Kasumi-1 (cell line): ENCODE results near the gene GALNT2.

Experiments used
- DNase-seq, 2 experiments: peaks; one replicate each; lab custom pipeline; 2025; lab: John Stamatoyannopoulos, UW

GALNT2 gene

DNA sequence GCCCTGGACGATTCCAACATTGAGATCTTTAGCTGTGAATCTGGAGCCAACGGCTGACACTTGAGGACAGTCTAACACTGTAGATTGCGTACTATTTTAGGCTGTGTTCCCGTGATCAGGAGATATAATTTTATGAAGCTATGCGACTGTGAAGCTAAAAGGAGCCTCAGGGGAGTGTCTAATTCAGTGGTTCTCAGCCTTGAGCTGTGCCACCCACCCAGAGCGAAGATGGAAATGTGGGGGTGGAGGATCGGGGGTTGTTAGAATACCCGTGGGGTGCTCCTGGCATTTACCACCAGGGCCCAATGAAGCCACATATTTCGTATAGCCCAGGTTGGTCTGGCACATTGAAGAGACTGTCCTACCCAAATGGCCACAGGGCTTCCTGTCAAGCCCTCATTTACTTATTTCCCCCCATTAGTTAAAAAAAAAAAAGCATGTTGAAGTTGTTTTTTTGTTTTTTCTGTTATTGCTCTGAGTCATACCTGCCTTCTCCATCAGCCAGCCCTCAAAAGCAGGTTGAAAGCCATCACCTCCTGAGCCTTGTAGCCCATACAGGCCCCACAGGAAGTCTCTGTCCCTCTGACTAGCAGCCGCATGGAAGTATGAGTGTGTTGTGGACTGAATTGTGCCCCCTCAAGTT lies 141.7 kb downstream of the GALNT2 start:
- no peak for DNase-seq

DNA sequence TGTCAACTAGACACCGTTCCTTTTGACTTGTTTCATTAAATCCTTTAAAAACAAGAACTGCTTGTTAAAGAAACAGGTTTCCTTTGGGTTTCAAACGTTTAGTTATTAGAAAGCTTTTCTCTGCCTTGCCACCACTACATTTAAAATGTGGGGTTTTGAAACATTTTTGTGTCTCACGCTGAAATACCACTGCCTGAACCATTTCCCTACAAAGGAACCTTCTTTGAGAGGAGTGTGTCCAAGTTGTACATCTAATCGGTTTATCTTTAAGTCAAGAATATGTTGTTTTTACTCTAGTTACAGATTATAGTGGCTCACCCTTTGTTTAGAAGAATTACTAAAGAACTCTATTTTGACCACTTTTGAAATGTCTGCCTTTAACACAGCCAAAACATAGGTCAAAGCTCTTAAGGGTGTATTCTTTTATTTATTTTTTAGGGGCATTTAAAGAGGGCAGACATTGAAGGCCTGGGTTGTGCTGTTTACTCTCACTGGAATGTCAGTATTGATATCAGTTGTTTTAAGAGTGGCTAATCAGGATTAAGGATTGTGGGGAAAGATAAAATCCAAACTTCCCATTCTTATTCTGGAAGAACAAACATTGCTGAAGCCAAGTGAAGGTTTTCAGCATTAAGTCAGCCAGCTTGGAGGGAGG lies 143.4 kb downstream of the GALNT2 start:
- no peak for DNase-seq

- DNase-seq: no peak
These were observed 143.9 kb downstream of the GALNT2 start for GRCh38 chr1:230210981-230211336.

- no peak for DNase-seq
These were observed 144.6 kb downstream of the GALNT2 start for GRCh38 chr1:230211436-230212145.

GRCh38 chr1:230212405-230212936 lies 145.4 kb downstream of the GALNT2 start:
- peak; percentile 42 to 55 for DNase-seq

- no peak for DNase-seq
These were observed 148.0 kb downstream of the GALNT2 start for GRCh38 chr1:230215031-230215430.

GRCh38 chr1:230215529-230215928 lies 148.5 kb downstream of the GALNT2 start:
- no peak for DNase-seq

DNA sequence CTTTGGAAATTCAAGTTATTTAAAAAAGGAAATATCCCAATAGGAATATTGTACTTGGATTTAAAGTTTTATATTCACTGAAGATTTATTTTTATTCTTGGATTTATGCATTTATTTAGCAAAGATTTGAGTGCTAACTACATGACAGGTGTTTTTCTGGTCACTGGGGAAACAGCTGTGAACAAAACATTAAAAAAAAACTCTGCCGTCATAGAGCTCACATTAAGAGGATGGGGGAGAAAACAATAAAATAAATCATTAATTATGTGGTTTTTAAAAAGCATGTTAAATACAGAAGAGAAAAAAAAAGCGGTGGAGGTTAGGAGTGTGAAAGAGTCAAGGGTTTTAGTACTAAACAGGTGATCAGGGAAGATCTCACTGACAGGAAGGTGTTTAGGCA lies 149.9 kb downstream of the GALNT2 start:
- no peak for DNase-seq

GRCh38 chr1:230218667-230219066 lies 151.6 kb downstream of the GALNT2 start:
- DNase-seq: no peak

- no peak for DNase-seq
These were observed 152.4 kb downstream of the GALNT2 start for GRCh38 chr1:230219174-230220067.

DNA sequence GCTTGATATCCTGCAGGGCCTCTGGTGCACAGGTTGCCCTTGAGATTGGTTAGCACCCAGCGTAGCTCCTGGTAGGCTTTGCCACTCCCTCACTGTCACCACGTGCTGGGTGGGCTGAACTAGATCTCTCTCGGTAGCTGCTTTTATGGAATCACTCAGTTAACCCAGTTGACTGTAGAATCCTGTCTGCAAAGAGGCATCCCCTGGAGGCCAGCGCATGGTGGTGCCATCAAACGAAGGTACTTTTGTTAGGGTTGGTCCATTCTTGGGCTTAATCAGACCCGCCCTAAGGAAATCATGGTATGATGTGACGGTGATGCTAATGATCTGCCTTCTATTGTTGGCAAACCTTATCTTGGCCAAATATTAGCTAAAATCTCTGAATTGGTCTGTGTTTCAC lies 153.4 kb downstream of the GALNT2 start:
- no peak for DNase-seq

- DNase-seq: no peak
These were observed 153.9 kb downstream of the GALNT2 start for GRCh38 chr1:230220907-230221306.

- peak; percentile 4 to 5 for DNase-seq
These were observed 155.6 kb downstream of the GALNT2 start for GRCh38 chr1:230222678-230223077.

GRCh38 chr1:230224101-230224960 lies 157.3 kb downstream of the GALNT2 start:
- no peak for DNase-seq

DNA sequence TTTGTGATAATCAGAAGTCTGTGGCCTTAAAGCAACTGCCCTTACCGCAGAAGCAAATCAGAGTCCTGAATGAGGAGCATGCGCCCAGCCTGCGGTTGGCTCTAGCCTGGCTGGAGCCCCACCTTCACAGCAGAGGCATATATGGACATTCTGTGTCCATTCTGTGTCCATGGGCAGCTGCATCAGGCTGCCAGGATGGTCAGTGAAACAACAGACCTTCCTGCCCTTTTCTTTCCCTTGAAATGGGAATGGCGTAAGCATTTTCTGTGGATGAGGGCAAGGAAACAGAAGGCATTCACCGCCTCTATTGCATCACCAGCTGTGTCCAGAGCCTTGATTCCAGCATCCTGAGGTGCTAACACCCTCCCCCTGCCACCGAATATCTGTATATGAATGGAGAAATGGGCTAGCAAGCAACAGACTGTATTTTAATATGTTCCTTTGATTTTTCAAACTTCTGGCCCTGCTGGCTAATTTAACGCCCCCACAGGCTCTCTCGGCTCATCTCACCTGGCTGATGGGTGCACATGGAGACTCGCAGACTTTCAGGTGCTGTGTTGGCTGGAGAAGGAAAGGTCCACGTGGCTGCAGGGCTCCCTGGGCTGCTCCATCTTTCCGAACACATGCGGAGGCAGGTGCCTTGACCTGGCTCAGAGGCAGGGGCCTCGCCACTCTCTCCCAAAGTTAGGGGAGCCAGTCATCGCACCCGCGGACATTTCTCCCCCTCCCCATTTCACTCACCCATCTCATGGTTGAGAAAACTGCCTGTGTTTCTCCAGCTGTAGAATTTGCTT lies 159.2 kb downstream of the GALNT2 start:
- no peak for DNase-seq

GRCh38 chr1:230226814-230227213 lies 159.8 kb downstream of the GALNT2 start:
- no peak for DNase-seq

DNA sequence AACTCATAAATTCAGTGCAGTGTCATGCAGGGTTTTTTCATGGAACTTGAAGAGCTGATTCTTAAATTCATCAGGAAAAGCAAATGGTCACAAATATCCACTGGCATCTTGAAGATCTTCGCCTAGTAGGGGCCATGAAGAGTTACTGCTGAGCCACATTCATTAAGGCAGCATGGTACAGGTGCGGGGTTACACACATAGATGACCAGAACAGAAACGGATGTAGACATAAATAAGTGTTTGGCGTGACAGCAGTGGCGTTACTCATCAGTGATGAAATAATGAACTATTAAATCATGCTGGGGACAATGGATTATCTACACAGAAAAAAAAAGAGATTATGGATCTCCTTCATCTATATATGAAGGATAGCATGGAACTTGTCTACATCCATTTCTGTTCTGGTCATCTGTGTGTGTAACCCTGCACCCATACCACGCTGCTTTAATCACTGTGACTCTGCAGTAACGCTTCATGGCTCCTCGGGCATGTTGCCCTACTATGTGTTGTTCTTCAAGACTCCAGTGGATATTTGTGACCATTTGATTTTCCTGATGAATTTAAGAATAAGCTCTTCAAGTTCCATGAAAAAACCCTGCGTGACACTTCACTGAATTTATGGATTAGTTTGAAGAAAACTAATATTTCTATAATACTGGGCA lies 161.3 kb downstream of the GALNT2 start:
- no peak for DNase-seq

GRCh38 chr1:230230273-230230672 lies 163.2 kb downstream of the GALNT2 start:
- DNase-seq: no peak

DNA sequence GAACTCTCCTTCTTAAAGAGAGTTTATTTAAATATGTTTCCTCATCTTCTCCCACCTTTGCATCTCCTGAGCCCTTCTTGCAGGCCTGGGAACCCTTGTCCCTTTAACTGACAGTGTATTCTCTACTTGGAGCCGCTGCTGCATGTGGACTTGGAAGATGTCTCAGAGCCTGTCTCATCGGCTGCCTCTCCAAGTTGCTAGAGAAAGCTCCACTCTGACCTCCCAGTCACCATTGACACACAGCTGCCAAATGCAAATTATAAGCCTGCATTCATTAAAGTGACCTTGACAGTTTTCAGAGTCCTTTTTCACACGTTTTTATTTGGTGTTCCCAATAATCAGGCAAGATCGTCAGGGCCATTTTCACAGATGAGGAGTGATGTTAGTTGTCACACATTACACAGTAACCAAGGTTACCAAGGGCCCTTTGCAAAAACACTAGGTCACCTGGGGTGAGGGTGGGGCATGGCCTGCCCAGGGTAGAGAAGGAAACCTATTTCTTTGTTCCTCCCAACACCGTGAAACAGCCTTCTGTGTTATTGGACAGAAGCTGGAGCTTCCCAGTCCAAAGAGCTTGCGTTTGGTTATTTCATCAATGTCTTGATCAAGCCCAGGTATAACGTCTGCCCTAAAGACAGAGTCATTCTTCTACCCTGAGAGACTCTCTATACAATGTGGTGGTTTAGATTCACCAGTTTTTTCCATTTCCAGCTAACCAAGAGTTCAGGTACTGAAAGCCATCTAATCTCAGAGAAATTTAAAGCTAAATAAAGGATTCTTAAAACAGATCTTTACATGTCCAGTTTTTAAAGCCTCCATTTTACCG lies 164.1 kb downstream of the GALNT2 start:
- DNase-seq: no peak
